A673 (cell line): ENCODE measurements around the gene TBX1. TPM values are rescaled to one million over a fixed set of nuclear protein-coding genes. Genes with fewer than 3 reads are reported as not detected.

Experiments used
- BruUV-seq: library from RNA; stranded (reverse); fragments of 400-500 nt; replicated peaks from 2 replicates; lab custom pipeline; 2021; lab: Mats Ljungman, UMichigan
- CTCF ChIA-PET: fragments of 300-600 bp; sonication (Branson Sonifier 250); formaldehyde crosslinking; loops from one replicate; lab custom pipeline; 2022; ENCODE audit warnings: antibody characterized with exemption; lab: Charles Lee
- POLR2A ChIA-PET: fragments of 300-600 bp; sonication (Branson Sonifier 250); formaldehyde crosslinking; loops from one replicate; lab custom pipeline; 2022; ENCODE audit warnings: antibody characterized with exemption; ENCODE audit not compliant: low non-redundant PET; lab: Charles Lee
- DNase-seq: peaks from one replicate; pipeline ENCODE4 v3.0.0-alpha.2; 2015; ENCODE audit warnings: low spot score
- H3K27ac ChIP-seq: fragments of 200-600 bp; sonication (generic); 2 replicates; pipeline ENCODE4 v1.5.1; 2016; ENCODE audit warnings: mixed run types, low read depth, mild to moderate bottlenecking, mixed read lengths, antibody characterized with exemption, low read length; ENCODE audit not compliant: poor library complexity, severe bottlenecking
- H3K27me3 ChIP-seq: fragments of 200-600 bp; sonication (generic); replicated peaks from 2 replicates; pipeline ENCODE4 v1.6.1; 2017; ENCODE audit warnings: mixed run types, low read depth, mild to moderate bottlenecking, mixed read lengths, antibody characterized with exemption, low read length; ENCODE audit not compliant: insufficient read depth, poor library complexity
- H3K36me3 ChIP-seq: fragments of 200-600 bp; sonication (generic); 2 replicates; pipeline ENCODE4 v1.6.1; 2016; ENCODE audit warnings: mixed run types, mild to moderate bottlenecking, mixed read lengths, antibody characterized with exemption, low read length; ENCODE audit not compliant: insufficient read depth, poor library complexity, severe bottlenecking
- H3K4me1 ChIP-seq: fragments of 200-600 bp; sonication (generic); 2 replicates; pipeline ENCODE4 v1.6.1; 2017; ENCODE audit warnings: mixed run types, mild to moderate bottlenecking, mixed read lengths, antibody characterized with exemption, low read length; ENCODE audit not compliant: insufficient read depth, poor library complexity, severe bottlenecking
- H3K4me3 ChIP-seq: fragments of 200-600 bp; sonication (generic); 2 replicates; pipeline ENCODE4 v1.5.1; 2016; ENCODE audit warnings: low read depth, mixed run types, mild to moderate bottlenecking, mixed read lengths, low read length; ENCODE audit not compliant: poor library complexity, severe bottlenecking
- H3K9me3 ChIP-seq: fragments of 200-600 bp; sonication (generic); 2 replicates; pipeline ENCODE4 v1.6.1; 2016; ENCODE audit warnings: mixed run types, low read depth, mild to moderate bottlenecking, mixed read lengths, antibody characterized with exemption, low read length; ENCODE audit not compliant: poor library complexity, severe bottlenecking
- CTCF ChIP-seq: fragments of 300-800, 200-600 bp; sonication (generic); conservative IDR thresholded peaks from 2 replicates; pipeline ENCODE4 v1.5.1; 2017; ENCODE audit warnings: low read depth, mild to moderate bottlenecking, antibody characterized with exemption, low read length, moderate library complexity, mixed read lengths
- EZH2 ChIP-seq: fragments of 200-600 bp; sonication (generic); IDR thresholded peaks from 2 replicates; pipeline ENCODE4 v1.6.1; 2017; ENCODE audit warnings: borderline replicate concordance, low read depth, mild to moderate bottlenecking, mixed read lengths, antibody characterized with exemption, low read length; ENCODE audit not compliant: poor library complexity, severe bottlenecking
- intact Hi-C: fragments of 100-400 bp; cut with micrococcal nuclease; formaldehyde crosslinking; loops from one replicate; pipeline ENCODE4 v1.10.0; 2022; ENCODE audit not compliant: unreplicated experiment
- total RNA-seq: library from RNA; stranded (reverse); gene quantifications from 2 replicates; pipeline ENCODE4 v1.2.3, GENCODE V29; 2021

The TBX1 gene
- total RNA-seq, 1 experiment from 2014 or later, result 3.6 TPM

GRCh38 chr22:19733755-19734154 lies 26.8 kb upstream of the TBX1 start:
- no peak overlapping the region for H3K27ac ChIP-seq
- no peaks in the 10 kb centered on the region for H3K27me3 ChIP-seq
- H3K4me3 ChIP-seq, result no peak overlapping the region
- TF ChIP-seq CTCF (no peak), EZH2 (no peak)
- no peak for DNase-seq
- no peaks in the 10 kb centered on the region for H3K36me3 ChIP-seq
- no peaks in the 10 kb centered on the region for H3K9me3 ChIP-seq
- CTCF ChIA-PET, result no interaction called here
- BruUV-seq, result no TSS peak
- intact Hi-C loops, result loop anchor here (5.0 kb wide), 1 partner anchor 224 kb away; no protein-coding TSS in a partner anchor
- POLR2A ChIA-PET, result no interaction called here
- H3K4me1 ChIP-seq, result no peaks in the 10 kb centered on the region

- no peak for DNase-seq
- intact Hi-C loops, result loop anchor here (5.0 kb wide), 1 partner anchor 223 kb away; no protein-coding TSS in a partner anchor
- no peak overlapping the region for H3K27ac ChIP-seq
- no peak overlapping the region for H3K4me3 ChIP-seq
- H3K36me3 ChIP-seq, result no peaks in the 10 kb centered on the region
- TF ChIP-seq CTCF (no peak), EZH2 (no peak)
- BruUV-seq, result no TSS peak
- no peaks in the 10 kb centered on the region for H3K27me3 ChIP-seq
- H3K4me1 ChIP-seq, result no peaks in the 10 kb centered on the region
- POLR2A ChIA-PET, result no interaction called here
- H3K9me3 ChIP-seq, result no peaks in the 10 kb centered on the region
- CTCF ChIA-PET, result no interaction called here
Measured at GRCh38 chr22:19734163-19734562, 26.4 kb upstream of the TBX1 start.

- no peak for TF ChIP-seq EZH2
- POLR2A ChIA-PET, result no interaction called here
- Histone ChIP-seq H3K36me3 (no peaks in the 10 kb centered on the region), H3K4me3 (no peak overlapping the region), H3K27me3 (no peaks in the 10 kb centered on the region), H3K9me3 (no peaks in the 10 kb centered on the region), H3K4me1 (no peaks in the 10 kb centered on the region), H3K27ac (no peak overlapping the region)
- BruUV-seq, result no TSS peak
- no peak for DNase-seq
- intact Hi-C loops, result loop anchor here (5.0 kb wide), 1 partner anchor 222 kb away; no protein-coding TSS in a partner anchor
- CTCF ChIA-PET, result interaction anchor here (0.8 kb wide), 1 partner anchor 157 kb away, joined by 7 read pairs; no protein-coding TSS in a partner anchor
Measured at GRCh38 chr22:19734837-19735382, 25.7 kb upstream of the TBX1 start.
